Measurements from ENCODE around the gene CCL4. TPM values are rescaled to one million over a fixed set of nuclear protein-coding genes. Genes with fewer than 3 reads are reported as not detected.
"Not testable (repeated sequence)": the region's sequence is repeated elsewhere in the genome, so short reads cannot be mapped to it uniquely, and the experiment has no call there.

Gene CCL4
- total RNA-seq, 1 experiment from 2014 or later: 0.51 TPM

GRCh38 chr17:36085765-36086164, 17.9 kb upstream of the CCL4 start:
- Histone ChIP-seq H3K4me1 (ENCODE audit: control insufficient read depth, insufficient read depth, low read length) (no peaks in the 10 kb centered on the region), H3K36me3 (ENCODE audit: control insufficient read depth, insufficient read depth, low read length) (no peaks in the 10 kb centered on the region), H3K9me3 (ENCODE audit: control insufficient read depth, insufficient read depth, low read depth, low read length) (no peaks in the 10 kb centered on the region), H3K27ac (ENCODE audit: low read length) (no peak overlapping the region), H3K4me3 (ENCODE audit: low read depth in 2 of 2, low read length in 2 of 2) (no peak overlapping the region), H3K27me3 (ENCODE audit: control insufficient read depth, insufficient read depth, low read length) (no peaks in the 10 kb centered on the region; the same call in 1 of the 2 replicates)
- ATAC-seq (no peak), DNase-seq (ENCODE audit: low read depth, low spot score) (no peak)
- in situ Hi-C loops (cut with HindIII; ENCODE audit: low pct_unique_long_range_greater_than_20kb, low sequenced_read_pairs) (no loop called here), intact Hi-C loops (cut with micrococcal nuclease; ENCODE audit: unreplicated experiment) (no loop called here)
- ChIA-PET CTCF (no interaction called here), POLR2A (no interaction called here)
- no TSS peak for BruUV-seq (replicated peaks)
- TF ChIP-seq SIN3A (IDR thresholded peaks at IDR 0.05; ENCODE audit: borderline replicate concordance, insufficient read depth, low read depth, low read length): no peak
- TF ChIP-seq POLR2AphosphoS5 (IDR thresholded peaks at IDR 0.05; ENCODE audit: low read depth, low read length): no peak
- TF ChIP-seq TCF7L2 (IDR thresholded peaks at IDR 0.05; ENCODE audit: low read depth, low read length): no peak
- no peak for TF ChIP-seq CTCF (IDR thresholded peaks at IDR 0.05)
- TF ChIP-seq REST (IDR thresholded peaks at IDR 0.05; ENCODE audit: insufficient read depth in 1 of 2, low read depth in 2 of 2, low read length in 1 of 2): no peak

GRCh38 chr17:36086791-36087190, 16.8 kb upstream of the CCL4 start:
- Histone ChIP-seq H3K4me1 (ENCODE audit: control insufficient read depth, insufficient read depth, low read length) (no peaks in the 10 kb centered on the region), H3K9me3 (ENCODE audit: control insufficient read depth, insufficient read depth, low read depth, low read length) (no peaks in the 10 kb centered on the region), H3K4me3 (ENCODE audit: low read depth in 2 of 2, low read length in 2 of 2) (no peak overlapping the region), H3K36me3 (ENCODE audit: control insufficient read depth, insufficient read depth, low read length) (no peaks in the 10 kb centered on the region), H3K27ac (ENCODE audit: low read length) (no peak overlapping the region), H3K27me3 (ENCODE audit: control insufficient read depth, insufficient read depth, low read length) (no peaks in the 10 kb centered on the region; the same call in 1 of the 2 replicates)
- BruUV-seq (replicated peaks): no TSS peak
- ChIA-PET CTCF (no interaction called here), POLR2A (no interaction called here)
- DNase-seq (ENCODE audit: low read depth, low spot score) (no peak), ATAC-seq (no peak)
- TF ChIP-seq REST (IDR thresholded peaks at IDR 0.05; ENCODE audit: insufficient read depth in 1 of 2, low read depth in 2 of 2, low read length in 1 of 2) (no peak), POLR2AphosphoS5 (IDR thresholded peaks at IDR 0.05; ENCODE audit: low read depth, low read length) (no peak), TCF7L2 (IDR thresholded peaks at IDR 0.05; ENCODE audit: low read depth, low read length) (no peak), CTCF (IDR thresholded peaks at IDR 0.05) (no peak), SIN3A (IDR thresholded peaks at IDR 0.05; ENCODE audit: borderline replicate concordance, insufficient read depth, low read depth, low read length) (no peak)
- intact Hi-C loops (cut with micrococcal nuclease; ENCODE audit: unreplicated experiment) (no loop called here), in situ Hi-C loops (cut with HindIII; ENCODE audit: low pct_unique_long_range_greater_than_20kb, low sequenced_read_pairs) (no loop called here)

- BruUV-seq (replicated peaks); ATAC-seq; H3K36me3 ChIP-seq (ENCODE audit: control insufficient read depth, insufficient read depth, low read length); in situ Hi-C loops (cut with HindIII; ENCODE audit: low pct_unique_long_range_greater_than_20kb, low sequenced_read_pairs); POLR2A ChIA-PET; H3K9me3 ChIP-seq (ENCODE audit: control insufficient read depth, insufficient read depth, low read depth, low read length); H3K4me3 ChIP-seq (ENCODE audit: low read depth in 2 of 2, low read length in 2 of 2); H3K27me3 ChIP-seq (ENCODE audit: control insufficient read depth, insufficient read depth, low read length); DNase-seq (ENCODE audit: low read depth, low spot score); intact Hi-C loops (cut with micrococcal nuclease; ENCODE audit: unreplicated experiment); H3K27ac ChIP-seq (ENCODE audit: low read length); H3K4me1 ChIP-seq (ENCODE audit: control insufficient read depth, insufficient read depth, low read length); CTCF ChIA-PET: not testable (repeated sequence)
These were observed 16.2 kb upstream of the CCL4 start for GRCh38 chr17:36087471-36087870.
